SK-N-SH (cell line): ENCODE measurements around the gene TPM4. TPM values are rescaled to one million over a fixed set of nuclear protein-coding genes. Genes with fewer than 3 reads are reported as not detected.

Experiments used
- CTCF ChIA-PET: fragments of 300-600, 350-600 bp; formaldehyde crosslinking; extraction: SDS; loops from one replicate; lab custom pipeline; 2021; lab: Yijun Ruan, JAX
- POLR2A ChIA-PET: fragments of 350-600 bp; sonication (Branson Sonifier 250); formaldehyde crosslinking; extraction: SDS; loops from one replicate; lab custom pipeline; 2020; ENCODE audit warnings: antibody characterized with exemption, inconsistent platforms; lab: Yijun Ruan, JAX
- DNase-seq: peaks from one replicate; pipeline ENCODE4 v3.0.0; 2012
- H2AFZ ChIP-seq: fragments of 200-600 bp; sonication (generic); 2 replicates; pipeline ENCODE4 v1.8.1; 2016; ENCODE audit warnings: antibody characterized with exemption, mild to moderate bottlenecking, low read depth
- H3F3A ChIP-seq: fragments of 200-600 bp; sonication (generic); replicated peaks from 2 replicates; pipeline ENCODE3; 2016; ENCODE audit warnings: antibody characterized with exemption, mild to moderate bottlenecking; ENCODE audit not compliant: insufficient read depth
- H3K27ac ChIP-seq, 2 experiments: fragments of 200-500 bp in 1 of 2; fragments of 200-600 bp in 1 of 2; sonication (Bioruptor generic) in 1 of 2; sonication (generic), shearing (Covaris generic) in 1 of 2; 2 replicates each; pipeline versions ENCODE4 v1.5.1 to v1.6.1; 2014 to 2016; ENCODE audit warnings: low read depth in 2 of 2, inconsistent platforms in 1 of 2, low read length in 1 of 2, mild to moderate bottlenecking in 1 of 2, mixed read lengths in 1 of 2
- H3K27me3 ChIP-seq: fragments of 200-600 bp; sonication (generic), shearing (Covaris generic); 2 replicates; pipeline ENCODE4 v1.6.1; 2016; ENCODE audit warnings: mixed run types; ENCODE audit not compliant: insufficient read depth
- H3K36me3 ChIP-seq, 2 experiments: fragments of 200-500 bp in 1 of 2; fragments of 200-600 bp in 1 of 2; sonication (Bioruptor generic) in 1 of 2; sonication (generic) in 1 of 2; replicated peaks in 1 of 2; 2 replicates each; pipeline versions ENCODE3 to v1.5.1; 2014 to 2016; ENCODE audit warnings: low read length in 1 of 2, mild to moderate bottlenecking in 1 of 2; ENCODE audit not compliant: insufficient read depth in 2 of 2, control insufficient read depth in 1 of 2
- H3K4me1 ChIP-seq, 2 experiments: fragments of 200-500 bp in 1 of 2; fragments of 200-600 bp in 1 of 2; sonication (Bioruptor generic) in 1 of 2; sonication (generic), shearing (Covaris generic) in 1 of 2; 2 replicates each; pipeline versions ENCODE4 v1.5.1 to v1.6.1; 2014 to 2016; ENCODE audit warnings: low read depth in 1 of 2, low read length in 1 of 2, mixed run types in 1 of 2; ENCODE audit not compliant: insufficient read depth in 2 of 2, control insufficient read depth in 1 of 2
- H3K4me2 ChIP-seq: fragments of 200-600 bp; sonication (generic), shearing (Covaris generic); 2 replicates; pipeline ENCODE4 v1.6.1; 2017; ENCODE audit warnings: mixed run types
- H3K4me3 ChIP-seq, 2 experiments: fragments of 200-500 bp in 1 of 2; fragments of 200-600 bp in 1 of 2; sonication (Bioruptor generic) in 1 of 2; sonication (generic), shearing (Covaris generic) in 1 of 2; 2 replicates each; pipeline versions ENCODE4 v1.5.1 to v1.8.1; 2014 to 2016; ENCODE audit warnings: low read depth in 2 of 2, inconsistent platforms in 1 of 2, low read length in 1 of 2, mild to moderate bottlenecking in 1 of 2, mixed read lengths in 1 of 2, moderate library complexity in 1 of 2
- H3K79me2 ChIP-seq: fragments of 200-600 bp; sonication (generic); 2 replicates; pipeline ENCODE4 v1.8.1; 2017; ENCODE audit warnings: mild to moderate bottlenecking; ENCODE audit not compliant: insufficient read depth
- H3K9ac ChIP-seq: fragments of 200-600 bp; sonication (generic); 2 replicates; pipeline ENCODE4 v1.6.1; 2017; ENCODE audit warnings: mixed run types
- H3K9me2 ChIP-seq: fragments of 200-600 bp; sonication (generic); 2 replicates; pipeline ENCODE4 v1.6.1; 2017; ENCODE audit warnings: mixed run types
- H3K9me3 ChIP-seq: fragments of 200-600 bp; sonication (generic); 2 replicates; pipeline ENCODE4 v1.6.1; 2017; ENCODE audit warnings: mixed run types, mild to moderate bottlenecking, moderate library complexity
- H4K20me1 ChIP-seq: fragments of 200-600 bp; sonication (generic); 2 replicates; pipeline ENCODE4 v1.6.1; 2017; ENCODE audit warnings: mild to moderate bottlenecking, mixed run types; ENCODE audit not compliant: insufficient read depth
- CHD2 ChIP-seq: fragments of 150-350 bp; IDR thresholded peaks from 2 replicates; pipeline ENCODE4 v1.6.1; 2018; ENCODE audit warnings: low read length; ENCODE audit not compliant: partially characterized antibody
- EZH2phosphoT487 ChIP-seq: fragments of 200-600 bp; sonication (generic); IDR thresholded peaks from 2 replicates; pipeline ENCODE4 v1.6.1; 2017; ENCODE audit warnings: low read depth, mixed run types, mild to moderate bottlenecking, antibody characterized with exemption, moderate library complexity, borderline replicate concordance
- FOSL2 ChIP-seq: IDR thresholded peaks from 2 replicates; pipeline ENCODE4 v1.4.0; 2012; ENCODE audit warnings: low read depth, mild to moderate bottlenecking, moderate library complexity, borderline replicate concordance
- GATA2 ChIP-seq: sonication (generic); formaldehyde crosslinking; IDR thresholded peaks from 2 replicates; pipeline ENCODE4 v1.5.0; 2020; ENCODE audit warnings: mild to moderate bottlenecking, missing genetic modification reagents
- MXI1 ChIP-seq: IDR thresholded peaks from 2 replicates; pipeline ENCODE4 v1.6.1; 2012; ENCODE audit warnings: mild to moderate bottlenecking, low read depth, low read length, improper control_type of control experiment
- RAD21 ChIP-seq: IDR thresholded peaks from 2 replicates; pipeline ENCODE4 v1.6.1; 2012; ENCODE audit warnings: mild to moderate bottlenecking, low read length
- RCOR1 ChIP-seq: fragments of 150-350 bp; IDR thresholded peaks from 2 replicates; pipeline ENCODE4 v1.6.1; 2017; ENCODE audit warnings: antibody characterized with exemption, low read length
- SMC3 ChIP-seq: IDR thresholded peaks from 2 replicates; pipeline ENCODE4 v1.6.1; 2012; ENCODE audit warnings: low read depth, low read length, improper control_type of control experiment
- WGBS: methylation state at CpG from one replicate; pipeline ENCODE4 v1.1.6; 2017; ENCODE audit warnings: low lambda C conversion rate; 5-methylcytosine and 5-hydroxymethylcytosine counted together
- polyA plus RNA-seq, 3 experiments: library from polyadenylated mRNA; depleted of rRNA; stranded (reverse); fragments of >200 nt; gene quantifications; 2 replicates each; pipeline ENCODE4 v1.2.3, GENCODE V29; 2012
- TF ChIP-seq, protein P1 (sequence below): fragments of 150-350 bp; IDR thresholded peaks from 2 replicates; pipeline ENCODE4 v1.6.1; 2016; ENCODE audit warnings: mild to moderate bottlenecking, low read depth, low read length
- TF ChIP-seq, protein P2 (sequence below): fragments of 200-600 bp; sonication (generic); IDR thresholded peaks from 2 replicates; pipeline ENCODE4 v1.6.1; 2017; ENCODE audit warnings: antibody characterized with exemption, mild to moderate bottlenecking, moderate library complexity

The TPM4 gene
- polyA plus RNA-seq, 1 of the 3 experiments (the other 2 are of a cell fraction), result 440 TPM

DNA sequence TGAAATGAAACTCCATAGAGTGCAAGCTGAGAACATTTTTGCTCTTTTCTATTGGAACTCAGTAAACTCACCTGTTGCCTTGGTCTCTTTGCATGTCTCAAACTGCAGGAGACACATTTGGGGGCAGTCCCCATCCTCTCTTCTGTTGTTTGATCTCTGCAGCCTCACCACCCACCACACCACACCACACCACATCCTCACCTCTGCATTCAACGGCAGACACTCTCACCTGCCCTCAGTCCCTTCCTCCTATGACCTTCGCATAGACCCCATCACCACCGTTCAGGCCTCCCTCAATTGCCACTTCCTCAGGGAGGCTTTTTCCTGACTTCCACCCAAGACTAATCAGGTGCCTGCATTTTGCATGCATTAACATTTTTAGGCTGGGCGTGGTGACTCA lies 14.4 kb upstream of the TPM4 start:
- Histone ChIP-seq H3K9me3 (no peaks in the 10 kb centered on the region), H3K9ac (no peak overlapping the region), H3K4me2 (no peak overlapping the region), H3F3A (no peaks in the 10 kb centered on the region), H4K20me1 (no peaks in the 10 kb centered on the region), H3K79me2 (no peaks in the 10 kb centered on the region), H3K27ac (no peak overlapping the region), H2AFZ (no peak overlapping the region), H3K9me2 (no peaks in the 10 kb centered on the region), H3K4me3 (no peak overlapping the region), H3K4me1 (no peaks in the 10 kb centered on the region; a peak in 1 of 4 replicates), H3K27me3 (no peaks in the 10 kb centered on the region; the same call in 1 of the 2 replicates), H3K36me3 (no peaks in the 10 kb centered on the region)
- TF ChIP-seq EZH2phosphoT487 (no peak), MXI1 (no peak), SMC3 (no peak), GATA2 (CRISPR knock-in tag) (no peak), FOSL2 (no peak)
- TF ChIP-seq, protein P1, sequence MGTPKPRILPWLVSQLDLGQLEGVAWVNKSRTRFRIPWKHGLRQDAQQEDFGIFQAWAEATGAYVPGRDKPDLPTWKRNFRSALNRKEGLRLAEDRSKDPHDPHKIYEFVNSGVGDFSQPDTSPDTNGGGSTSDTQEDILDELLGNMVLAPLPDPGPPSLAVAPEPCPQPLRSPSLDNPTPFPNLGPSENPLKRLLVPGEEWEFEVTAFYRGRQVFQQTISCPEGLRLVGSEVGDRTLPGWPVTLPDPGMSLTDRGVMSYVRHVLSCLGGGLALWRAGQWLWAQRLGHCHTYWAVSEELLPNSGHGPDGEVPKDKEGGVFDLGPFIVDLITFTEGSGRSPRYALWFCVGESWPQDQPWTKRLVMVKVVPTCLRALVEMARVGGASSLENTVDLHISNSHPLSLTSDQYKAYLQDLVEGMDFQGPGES, result no peak
- CTCF ChIA-PET, result interaction anchor here (0.7 to 6.7 kb wide), 10 partner anchors 10 to 72 kb away, joined by 3 to 90 read pairs (median 16); partner anchors contain the start of genes RAB8A and TPM4
- 52% methylated on average over 4 of the region's 4 CpGs for WGBS
- DNase-seq, result no peak
- POLR2A ChIA-PET, result no interaction called here

DNA sequence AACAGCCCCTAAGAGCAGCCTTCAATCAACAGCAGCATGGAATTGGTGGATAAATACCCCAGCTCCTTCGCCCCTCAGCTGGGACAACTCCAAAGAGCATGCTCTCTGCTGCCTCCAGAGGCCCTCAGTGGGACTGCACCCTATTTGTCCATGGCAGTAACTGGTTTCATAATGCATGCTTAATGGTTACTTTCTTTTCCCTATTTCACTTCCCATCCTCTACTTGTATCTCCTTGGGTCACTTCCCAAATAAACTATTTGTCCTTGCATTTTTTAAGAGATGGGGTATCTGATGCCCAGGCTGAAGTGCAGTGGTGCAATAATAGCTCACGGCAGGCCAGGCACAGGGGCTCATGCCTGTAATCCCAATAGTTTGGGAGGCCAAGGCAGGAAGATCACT lies 13.5 kb upstream of the TPM4 start:
- Histone ChIP-seq H4K20me1 (no peaks in the 10 kb centered on the region), H3K27me3 (no peaks in the 10 kb centered on the region; the same call in 1 of the 2 replicates), H3K79me2 (no peaks in the 10 kb centered on the region), H3K4me3 (no peak overlapping the region), H3F3A (no peaks in the 10 kb centered on the region), H3K9me3 (no peaks in the 10 kb centered on the region), H3K9ac (no peak overlapping the region)
- TF ChIP-seq RCOR1 (no peak), GATA2 (CRISPR knock-in tag) (no peak), RAD21 (peak; percentile 36; the same call in 1 of the 2 replicates), CHD2 (no peak), MXI1 (no peak)
- TF ChIP-seq, protein P2, sequence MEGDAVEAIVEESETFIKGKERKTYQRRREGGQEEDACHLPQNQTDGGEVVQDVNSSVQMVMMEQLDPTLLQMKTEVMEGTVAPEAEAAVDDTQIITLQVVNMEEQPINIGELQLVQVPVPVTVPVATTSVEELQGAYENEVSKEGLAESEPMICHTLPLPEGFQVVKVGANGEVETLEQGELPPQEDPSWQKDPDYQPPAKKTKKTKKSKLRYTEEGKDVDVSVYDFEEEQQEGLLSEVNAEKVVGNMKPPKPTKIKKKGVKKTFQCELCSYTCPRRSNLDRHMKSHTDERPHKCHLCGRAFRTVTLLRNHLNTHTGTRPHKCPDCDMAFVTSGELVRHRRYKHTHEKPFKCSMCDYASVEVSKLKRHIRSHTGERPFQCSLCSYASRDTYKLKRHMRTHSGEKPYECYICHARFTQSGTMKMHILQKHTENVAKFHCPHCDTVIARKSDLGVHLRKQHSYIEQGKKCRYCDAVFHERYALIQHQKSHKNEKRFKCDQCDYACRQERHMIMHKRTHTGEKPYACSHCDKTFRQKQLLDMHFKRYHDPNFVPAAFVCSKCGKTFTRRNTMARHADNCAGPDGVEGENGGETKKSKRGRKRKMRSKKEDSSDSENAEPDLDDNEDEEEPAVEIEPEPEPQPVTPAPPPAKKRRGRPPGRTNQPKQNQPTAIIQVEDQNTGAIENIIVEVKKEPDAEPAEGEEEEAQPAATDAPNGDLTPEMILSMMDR, result peak; percentile 90
- TF ChIP-seq, protein P1, result no peak
- TF ChIP-seq, all 33 proteins: peak for 2
- CTCF ChIA-PET, result interaction anchor here (0.6 to 6.7 kb wide), 24 partner anchors 9 to 153 kb away, joined by 3 to 90 read pairs (median 5); partner anchors contain the start of genes RAB8A and TPM4
- H3K36me3 ChIP-seq, result no peaks in the 10 kb centered on the region
- no peak overlapping the region for H3K4me2 ChIP-seq
- H3K9me2 ChIP-seq, result no peaks in the 10 kb centered on the region
- H2AFZ ChIP-seq, result no peak overlapping the region
- WGBS, result 75% methylated on average over 2 of the region's 2 CpGs
- POLR2A ChIA-PET, result no interaction called here
- DNase-seq, result peak; percentile 73
- no peak overlapping the region for H3K27ac ChIP-seq
- no peaks in the 10 kb centered on the region; a peak in 1 of 4 replicates for H3K4me1 ChIP-seq
